ENCODE measurements around the gene STARD8. TPM values are rescaled to one million over a fixed set of nuclear protein-coding genes. Genes with fewer than 3 reads are reported as not detected.

Gene STARD8
- total and polyA plus RNA-seq, 5 experiments from 2014 or later = 0.14 to 0.31 TPM; not detected in 3

- Mint-ChIP-seq H3K4me1 (peaks cover 0 to 11% (median 2%) of the 10 kb centered on the region in 4 donors), H3K27me3 (peaks cover 5 to 32% (median 8%) of the 10 kb centered on the region in 5 donors)
- POLR2A ChIA-PET = no interaction called here
These were observed 49.6 kb downstream of the STARD8 start for GRCh38 chrX:68697036-68697435.

GRCh38 chrX:68697465-68698125 lies 50.1 kb downstream of the STARD8 start:
- ATAC-seq = no peak
- no peak overlapping the region for H3K4me3 Mint-ChIP-seq
- no peak overlapping the region for H3K27ac Mint-ChIP-seq
- peaks cover 5 to 32% (median 8%) of the 10 kb centered on the region in 5 donors for H3K27me3 Mint-ChIP-seq
- H3K36me3 Mint-ChIP-seq = no peaks in the 10 kb centered on the region
- no peaks in the 10 kb centered on the region for H3K9me3 Mint-ChIP-seq
- POLR2A ChIA-PET = no interaction called here
- no peak for DNase-seq
- peaks cover 0 to 11% (median 2%) of the 10 kb centered on the region in 4 donors for H3K4me1 Mint-ChIP-seq

More at GRCh38 chrX:68697036-68697435, 49.6 kb downstream of the STARD8 start:
- no peak for DNase-seq
- Mint-ChIP-seq H3K36me3 (no peaks in the 10 kb centered on the region), H3K4me3 (no peak overlapping the region), H3K9me3 (no peaks in the 10 kb centered on the region), H3K27ac (peak overlapping the region in 1 of 10 donors; percentile 20)
- no peak for ATAC-seq

GRCh38 chrX:68698942-68699341 lies 51.5 kb downstream of the STARD8 start:
- ATAC-seq (no peak), DNase-seq (no peak)
- Mint-ChIP-seq H3K4me1 (peaks cover 0 to 14% (median 2%) of the 10 kb centered on the region in 4 donors), H3K36me3 (no peaks in the 10 kb centered on the region), H3K4me3 (no peak overlapping the region), H3K27ac (no peak overlapping the region), H3K27me3 (peaks cover 5 to 32% (median 8%) of the 10 kb centered on the region in 5 donors), H3K9me3 (no peaks in the 10 kb centered on the region)
- POLR2A ChIA-PET = interaction anchor here (0.5 kb wide), 1 partner anchor 26 kb away, joined by 3 read pairs; no protein-coding TSS in a partner anchor

DNA sequence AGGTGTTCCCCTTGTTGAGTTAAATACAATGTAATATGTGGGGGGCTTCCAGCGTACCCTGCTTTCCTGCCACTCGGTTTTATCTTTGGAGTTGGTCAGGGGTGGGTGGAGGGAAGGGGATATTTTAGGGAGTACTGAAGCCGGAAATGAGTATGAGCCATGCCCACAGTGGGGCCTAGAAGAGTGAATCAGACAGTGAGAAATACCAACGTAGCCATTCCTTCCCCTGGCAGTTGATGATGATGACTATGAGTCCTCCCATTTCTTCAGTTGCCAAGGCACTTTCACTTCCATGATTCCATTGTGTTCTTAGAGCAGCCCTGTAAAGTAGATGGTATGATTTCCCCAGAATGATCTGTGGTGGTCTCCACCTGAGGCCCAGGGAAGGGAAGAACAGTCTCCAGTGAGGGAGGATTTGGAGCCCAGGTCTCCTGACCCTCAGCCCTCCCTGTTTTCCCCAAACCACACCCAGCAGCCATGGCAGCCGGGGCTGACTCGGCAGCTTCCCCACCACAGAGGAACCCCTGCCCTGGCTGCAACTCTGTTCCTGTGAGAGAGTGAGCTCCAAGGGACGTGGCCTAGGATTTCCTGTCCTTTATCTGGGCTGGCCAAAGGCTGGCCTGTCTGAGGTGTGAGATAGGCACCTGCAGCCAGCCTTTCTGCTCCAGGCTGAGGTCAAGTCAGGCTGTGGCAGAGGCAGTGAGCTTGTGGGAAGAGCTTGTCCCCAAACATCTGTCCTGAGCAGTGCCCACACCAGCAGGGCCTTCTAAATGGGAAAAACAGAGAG lies 52.7 kb downstream of the STARD8 start:
- Mint-ChIP-seq H3K36me3 (no peaks in the 10 kb centered on the region), H3K9me3 (no peaks in the 10 kb centered on the region), H3K27me3 (peaks cover 1 to 25% (median 10%) of the 10 kb centered on the region in 5 donors), H3K4me3 (no peak overlapping the region), H3K4me1 (peaks cover 0 to 12% (median 0%) of the 10 kb centered on the region in 4 donors), H3K27ac (no peak overlapping the region)
- no peak for ATAC-seq
- POLR2A ChIA-PET = no interaction called here
- DNase-seq = no peak

DNA sequence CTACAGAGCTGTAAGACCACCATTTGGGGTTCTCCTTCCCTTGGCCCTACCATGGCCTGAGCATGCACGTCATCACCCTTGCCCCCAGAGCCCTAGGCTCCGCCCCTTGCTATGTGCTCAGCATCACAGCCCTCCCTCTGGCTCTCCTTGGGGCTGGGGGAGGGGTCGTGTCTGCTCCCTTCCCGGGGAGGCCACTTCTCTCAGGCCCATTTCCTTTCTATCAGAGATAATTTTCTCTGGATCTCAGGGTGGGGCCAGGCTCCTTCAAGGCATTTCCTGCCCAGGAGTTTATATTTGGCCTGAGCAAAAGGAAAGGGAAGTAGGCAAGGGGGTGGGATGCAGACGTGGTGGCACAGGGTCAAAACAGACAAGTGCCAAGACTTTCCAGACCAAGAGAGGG lies 55.9 kb downstream of the STARD8 start:
- Mint-ChIP-seq H3K9me3 (no peaks in the 10 kb centered on the region), H3K4me3 (no peak overlapping the region), H3K4me1 (peaks cover 0 to 10% (median 0%) of the 10 kb centered on the region in 4 donors), H3K27me3 (peaks cover 0 to 7% (median 0%) of the 10 kb centered on the region in 5 donors), H3K36me3 (no peaks in the 10 kb centered on the region), H3K27ac (no peak overlapping the region)
- no peak for ATAC-seq
- no peak for DNase-seq
- POLR2A ChIA-PET = no interaction called here

GRCh38 chrX:68703846-68704245 lies 56.4 kb downstream of the STARD8 start:
- Mint-ChIP-seq H3K4me3 (no peak overlapping the region), H3K27ac (no peak overlapping the region), H3K4me1 (peaks cover 0 to 10% (median 0%) of the 10 kb centered on the region in 4 donors), H3K36me3 (no peaks in the 10 kb centered on the region), H3K27me3 (peaks cover 0 to 7% (median 0%) of the 10 kb centered on the region in 5 donors), H3K9me3 (no peaks in the 10 kb centered on the region)
- POLR2A ChIA-PET = no interaction called here
- ATAC-seq (no peak), DNase-seq (no peak)

DNA sequence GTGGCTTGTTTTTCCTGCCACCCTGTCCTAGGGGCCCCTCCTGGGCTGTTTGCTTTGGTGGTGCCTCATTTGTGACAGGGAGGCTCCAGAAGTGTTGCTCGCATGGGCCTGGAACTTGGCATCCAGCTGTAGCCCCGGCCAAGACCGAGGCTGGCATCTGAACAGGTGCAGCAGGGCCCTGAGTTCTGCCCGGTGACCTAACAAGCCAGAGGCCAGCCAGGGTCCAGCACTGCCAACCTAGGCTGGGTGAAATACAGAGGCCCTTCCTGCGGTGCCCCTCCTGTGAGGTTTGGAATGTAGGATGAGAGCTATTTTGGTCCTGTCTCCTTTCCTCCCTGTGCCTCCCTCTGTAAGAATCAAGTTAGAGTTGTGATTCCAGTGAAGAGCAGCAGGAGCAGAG lies 58.5 kb downstream of the STARD8 start:
- no peak for DNase-seq
- Mint-ChIP-seq H3K27me3 (peaks cover 0 to 3% (median 0%) of the 10 kb centered on the region in 5 donors), H3K36me3 (no peaks in the 10 kb centered on the region), H3K4me1 (peaks cover 0 to 6% (median 0%) of the 10 kb centered on the region in 4 donors), H3K9me3 (no peaks in the 10 kb centered on the region), H3K4me3 (no peak overlapping the region), H3K27ac (no peak overlapping the region)
- POLR2A ChIA-PET = no interaction called here
- no peak for ATAC-seq

- Mint-ChIP-seq H3K4me1 (peaks cover 0 to 5% (median 1%) of the 10 kb centered on the region in 4 donors), H3K4me3 (no peak overlapping the region), H3K27ac (peak overlapping the region in 1 of 10 donors; percentile 9), H3K27me3 (peaks cover 0 to 3% (median 0%) of the 10 kb centered on the region in 5 donors), H3K36me3 (no peaks in the 10 kb centered on the region), H3K9me3 (no peaks in the 10 kb centered on the region)
- ATAC-seq (no peak), DNase-seq (no peak)
- POLR2A ChIA-PET = no interaction called here
These were observed 61.2 kb downstream of the STARD8 start for GRCh38 chrX:68708503-68709290.

DNA sequence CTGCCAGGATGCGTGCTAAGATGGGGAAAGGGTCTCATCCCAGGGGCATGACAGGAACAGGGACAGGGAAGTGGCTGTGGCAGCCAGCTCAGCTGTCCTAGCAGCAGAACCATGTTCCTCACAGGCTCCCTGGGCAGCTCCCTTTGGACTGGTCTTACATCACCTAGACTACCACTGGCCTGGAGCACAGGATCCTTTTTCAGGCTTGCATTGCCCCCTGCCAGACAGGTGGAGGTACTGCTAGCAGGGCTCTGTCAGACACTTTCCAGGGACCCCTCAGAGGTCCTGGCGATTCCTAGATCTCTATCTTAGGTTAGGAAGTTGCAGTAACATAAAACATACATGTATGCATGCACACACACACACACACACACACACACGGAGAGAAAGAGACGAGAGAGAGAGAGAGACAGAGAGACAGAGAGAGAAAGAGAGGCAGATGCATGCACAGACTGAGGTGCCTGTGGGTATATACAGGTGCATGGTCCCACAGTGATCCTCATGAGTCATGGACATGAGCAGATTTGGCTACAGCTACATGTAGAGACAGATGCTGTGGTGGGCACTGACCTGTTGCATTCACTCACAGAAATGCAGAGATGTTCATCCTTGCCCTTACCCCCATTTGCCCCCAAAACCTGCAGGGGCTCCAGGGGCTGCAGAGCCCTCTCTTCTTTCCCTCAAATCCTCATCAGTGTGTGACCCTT lies 63.6 kb downstream of the STARD8 start:
- Mint-ChIP-seq H3K4me3 (no peak overlapping the region), H3K9me3 (no peaks in the 10 kb centered on the region), H3K4me1 (peaks cover 0 to 2% (median 0%) of the 10 kb centered on the region in 4 donors), H3K36me3 (no peaks in the 10 kb centered on the region), H3K27ac (peak overlapping the region in 2 of 10 donors; percentile 40 to 44), H3K27me3 (no peaks in the 10 kb centered on the region)
- no peak for DNase-seq
- POLR2A ChIA-PET = no interaction called here
- no peak for ATAC-seq

DNA sequence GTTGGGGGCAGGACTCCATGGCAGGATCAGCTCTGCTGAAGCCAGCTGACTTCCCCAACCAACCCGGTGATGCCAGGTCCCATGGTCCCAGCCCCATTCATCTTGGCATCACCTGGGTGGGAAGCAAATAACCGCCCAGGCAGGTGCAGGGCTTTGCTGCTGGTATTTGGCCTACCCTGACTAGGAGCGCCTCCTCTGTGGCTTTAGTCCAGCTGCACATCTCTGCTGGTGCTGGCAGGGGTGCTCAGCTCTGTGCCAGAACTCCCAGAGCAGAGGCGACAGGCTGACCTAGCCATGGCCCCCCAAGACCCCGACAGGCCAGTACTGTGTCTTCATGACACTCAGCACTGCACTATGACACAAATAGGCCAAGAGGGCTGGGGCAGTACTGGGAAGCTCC lies 64.4 kb downstream of the STARD8 start:
- Mint-ChIP-seq H3K4me3 (no peak overlapping the region), H3K27me3 (no peaks in the 10 kb centered on the region), H3K9me3 (no peaks in the 10 kb centered on the region), H3K36me3 (no peaks in the 10 kb centered on the region), H3K4me1 (peaks cover 0 to 2% (median 0%) of the 10 kb centered on the region in 4 donors), H3K27ac (no peak overlapping the region)
- ATAC-seq (no peak), DNase-seq (no peak)
- POLR2A ChIA-PET = no interaction called here

- Mint-ChIP-seq H3K27ac (peak overlapping the region in 1 of 10 donors; percentile 54), H3K4me3 (no peak overlapping the region), H3K4me1 (peaks cover 0 to 2% (median 0%) of the 10 kb centered on the region in 4 donors), H3K9me3 (no peaks in the 10 kb centered on the region), H3K36me3 (no peaks in the 10 kb centered on the region), H3K27me3 (no peaks in the 10 kb centered on the region)
- POLR2A ChIA-PET = no interaction called here
- no peak for ATAC-seq
- DNase-seq = no peak
These were observed 67.4 kb downstream of the STARD8 start for GRCh38 chrX:68714856-68715255.

DNA sequence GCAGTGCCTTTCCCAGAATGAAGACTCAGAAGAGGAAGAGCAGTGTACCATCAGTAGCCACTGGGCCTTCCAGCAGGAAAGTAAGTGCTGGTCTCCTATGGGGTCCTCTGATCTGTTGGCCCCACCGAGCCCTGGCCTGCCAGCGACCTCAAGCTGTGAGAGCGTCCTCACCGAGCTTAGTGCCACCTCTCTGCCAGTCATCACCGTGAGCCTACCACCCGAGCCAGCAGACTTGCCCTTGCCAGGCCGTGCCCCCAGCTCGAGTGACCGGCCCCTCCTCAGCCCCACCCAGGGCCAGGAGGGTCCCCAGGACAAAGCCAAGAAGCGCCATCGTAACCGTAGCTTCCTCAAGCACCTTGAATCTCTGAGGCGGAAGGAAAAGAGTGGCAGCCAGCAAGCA lies 69.7 kb downstream of the STARD8 start:
- Mint-ChIP-seq H3K4me3 (no peak overlapping the region), H3K27me3 (no peaks in the 10 kb centered on the region), H3K9me3 (no peaks in the 10 kb centered on the region), H3K4me1 (peaks cover 0 to 2% (median 0%) of the 10 kb centered on the region in 4 donors), H3K27ac (peak overlapping the region in 1 of 10 donors; percentile 17), H3K36me3 (no peaks in the 10 kb centered on the region)
- POLR2A ChIA-PET = no interaction called here
- no peak for DNase-seq
- ATAC-seq = no peak
